Body of pancreas (tissue), 4 donors: ENCODE measurements around the gene COX5A. TPM values are rescaled to one million over a fixed set of nuclear protein-coding genes. Genes with fewer than 3 reads are reported as not detected.
"Not testable (repeated sequence)": the region's sequence is repeated elsewhere in the genome, so short reads cannot be mapped to it uniquely, and the experiment has no call there.

Source experiments
- ATAC-seq: fragments of 150-250 bp; one replicate; pipeline ENCODE4 v1.9.1; 2016
- DNase-seq, 4 donors: peaks; one replicate each; pipeline ENCODE4 v3.0.0-alpha.2; 2019
- H3K27ac ChIP-seq, 4 donors: fragments of 200-600 bp; sonication (generic); 1 replicate in 3 of 4; 2 replicates in 1 of 4; pipeline versions ENCODE4 v1.5.1 to v1.6.1; 2016 to 2019; ENCODE audit warnings: mild to moderate bottlenecking in 1 of 4, mixed read lengths in 1 of 4, moderate library complexity in 1 of 4
- H3K27me3 ChIP-seq, 2 donors: fragments of 200-600 bp; sonication (generic); one replicate each; pipeline ENCODE4 v1.6.0; 2016; ENCODE audit warnings: mild to moderate bottlenecking in 1 of 2
- H3K36me3 ChIP-seq, 2 donors: fragments of 200-600 bp; sonication (generic); replicated peaks in 1 of 2; 2 replicates each; pipeline ENCODE4 v1.5.1; 2016; ENCODE audit warnings: low read depth in 2 of 2; ENCODE audit not compliant: insufficient read depth in 1 of 2
- H3K4me1 ChIP-seq: fragments of 200-600 bp; sonication (generic); one replicate; pipeline ENCODE4 v1.6.0; 2016
- H3K4me3 ChIP-seq, 2 donors: fragments of 200-600 bp; sonication (generic); 1 replicate in 1 of 2; 2 replicates in 1 of 2; pipeline ENCODE4 v1.5.1; 2016 to 2019
- H3K9me3 ChIP-seq, 3 donors: fragments of 200-600 bp; sonication (generic); 1 replicate in 2 of 3; 2 replicates in 1 of 3; pipeline ENCODE4 v1.5.1; 2016
- CTCF ChIP-seq, 7 experiments: fragments of 450-650 bp in 4 of 7; fragments of 200-600 bp in 3 of 7; sonication (generic) in 3 of 7; IDR thresholded peaks; one replicate each; pipeline ENCODE4 v1.5.1; 2016 to 2019; ENCODE audit warnings: antibody characterized with exemption in 7 of 7
- POLR2A ChIP-seq, 3 donors: fragments of 450-650 bp; IDR thresholded peaks; one replicate each; pipeline ENCODE4 v1.6.1; 2016; ENCODE audit warnings: antibody characterized with exemption in 3 of 3, mild to moderate bottlenecking in 2 of 3
- WGBS, 2 donors: methylation state at CpG; one replicate each; pipeline ENCODE4 v1.1.5; 2017; 5-methylcytosine and 5-hydroxymethylcytosine counted together
- intact Hi-C: fragments of 100-400 bp; cut with DNase I; formaldehyde crosslinking; loops from one replicate; pipeline ENCODE4 v1.15.1; 2023
- total RNA-seq, 2 donors: library from RNA; depleted of rRNA; stranded (reverse); fragments of >200 nt; gene quantifications; one replicate each; pipeline ENCODE4 v1.1.0, GENCODE V29; 2016

The COX5A gene
- total RNA-seq, 2 donors from 2014 or later = 50.1 to 61.5 TPM

DNA sequence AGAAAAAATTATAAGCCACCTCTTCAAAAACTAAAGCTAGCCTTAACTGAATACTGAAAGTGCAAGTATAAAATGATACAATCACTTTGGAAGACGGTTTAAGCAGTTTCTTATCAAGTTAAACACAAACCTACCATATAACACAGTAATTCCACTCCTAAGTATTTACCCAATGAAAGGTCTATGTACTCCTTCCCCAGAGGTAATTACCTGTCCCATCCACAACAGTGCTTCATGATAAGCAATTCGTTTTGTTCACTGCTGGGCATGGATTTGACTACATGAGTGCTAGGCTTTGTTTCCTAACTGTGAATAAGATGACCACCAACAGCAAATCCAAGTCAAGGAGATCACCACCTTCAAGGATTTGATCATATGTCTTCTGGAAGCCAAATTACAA is 4.3 kb downstream of the COX5A start:
- H3K36me3 ChIP-seq = peaks cover 0 to 6% of the 10 kb centered on the region in 2 donors
- no peak overlapping the region for H3K4me3 ChIP-seq
- H3K27ac ChIP-seq = no peak overlapping the region
- no peak for DNase-seq
- no peaks in the 10 kb centered on the region for H3K9me3 ChIP-seq
- ATAC-seq = no peak
- WGBS, 2 donors = 13 to 22% methylated on average over 2 of the region's 2 CpGs
- H3K4me1 ChIP-seq = peaks cover 33% of the 10 kb centered on the region
- no peaks in the 10 kb centered on the region for H3K27me3 ChIP-seq
- intact Hi-C loops = no loop called here
- TF ChIP-seq POLR2A (IDR thresholded peaks at IDR 0.05) = no peak
- TF ChIP-seq CTCF (IDR thresholded peaks at IDR 0.05) = no peak

GRCh38 chr15:74928771-74929198 is 9.1 kb downstream of the COX5A start:
- no peak for DNase-seq
- no peak overlapping the region for H3K4me3 ChIP-seq
- peaks cover 4% of the 10 kb centered on the region for H3K4me1 ChIP-seq
- no peaks in the 10 kb centered on the region for H3K27me3 ChIP-seq
- intact Hi-C loops = no loop called here
- TF ChIP-seq POLR2A (IDR thresholded peaks at IDR 0.05) (no peak), CTCF (IDR thresholded peaks at IDR 0.05) (no peak)
- H3K9me3 ChIP-seq = no peaks in the 10 kb centered on the region
- no peak for ATAC-seq
- H3K27ac ChIP-seq = no peak overlapping the region
- WGBS, 2 donors = 89 to 91% methylated on average over 5 of the region's 5 CpGs
- peaks cover 0 to 15% of the 10 kb centered on the region in 2 donors for H3K36me3 ChIP-seq

DNA sequence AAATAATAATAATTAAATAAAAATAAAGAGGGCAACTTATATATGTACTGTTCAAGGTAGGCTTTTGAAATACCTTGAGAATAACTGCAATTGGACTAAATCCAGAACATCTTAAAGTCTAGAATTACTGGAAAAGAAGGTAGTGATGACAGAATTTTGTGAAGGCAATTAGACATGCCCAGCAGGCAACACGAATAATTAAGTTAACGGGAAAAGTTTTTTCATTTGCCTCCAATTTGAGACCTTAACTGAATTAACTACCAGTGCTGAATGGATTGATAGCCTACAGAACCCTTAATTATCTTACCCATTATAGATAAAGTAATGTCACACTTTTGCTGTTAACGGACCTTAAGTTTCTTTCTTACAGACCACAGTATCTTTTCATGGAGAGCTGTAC is 13.3 kb downstream of the COX5A start:
- ATAC-seq = no peak
- H3K4me3 ChIP-seq = no peak overlapping the region
- TF ChIP-seq POLR2A (IDR thresholded peaks at IDR 0.05) (no peak), CTCF (IDR thresholded peaks at IDR 0.05) (no peak)
- H3K36me3 ChIP-seq = peaks cover 0 to 34% of the 10 kb centered on the region in 2 donors
- H3K9me3 ChIP-seq = no peaks in the 10 kb centered on the region
- peaks cover 2% of the 10 kb centered on the region for H3K4me1 ChIP-seq
- no peak for DNase-seq
- no peaks in the 10 kb centered on the region for H3K27me3 ChIP-seq
- H3K27ac ChIP-seq = no peak overlapping the region
- 89 to 92% methylated on average over 3 of the region's 3 CpGs for WGBS, 2 donors
- intact Hi-C loops = no loop called here

GRCh38 chr15:74920456-74920855 is 17.4 kb downstream of the COX5A start:
- intact Hi-C loops = no loop called here
- DNase-seq (no peak), ATAC-seq (no peak)
- 72 to 94% methylated on average over 8 of the region's 8 CpGs for WGBS, 2 donors
- H3K9me3 ChIP-seq = no peaks in the 10 kb centered on the region
- peaks cover 0 to 37% of the 10 kb centered on the region in 2 donors for H3K36me3 ChIP-seq
- H3K27me3 ChIP-seq = no peaks in the 10 kb centered on the region
- TF ChIP-seq POLR2A (IDR thresholded peaks at IDR 0.05) (no peak), CTCF (IDR thresholded peaks at IDR 0.05) (no peak)
- no peaks in the 10 kb centered on the region for H3K4me1 ChIP-seq
- H3K27ac ChIP-seq = no peak overlapping the region
- H3K4me3 ChIP-seq = no peak overlapping the region

DNA sequence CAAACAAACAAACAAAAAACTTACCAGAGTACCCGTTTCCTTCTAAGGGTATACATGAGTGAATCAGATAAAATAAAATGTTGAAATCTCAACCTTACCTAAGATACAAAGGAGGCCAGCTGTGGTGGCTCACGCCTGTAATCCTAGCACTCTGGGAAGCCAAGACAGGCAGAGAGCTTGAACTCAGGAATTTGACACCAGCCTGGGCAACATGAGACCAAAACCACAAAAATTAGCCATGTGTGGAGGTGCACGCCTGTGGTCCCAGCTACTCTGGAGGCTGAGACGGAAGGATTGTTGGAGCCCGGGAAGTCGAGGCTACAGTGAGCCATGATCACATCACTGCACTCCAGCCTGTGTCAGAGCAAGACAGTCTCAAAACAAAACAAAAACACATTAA is 20.2 kb downstream of the COX5A start:
- intact Hi-C loops = no loop called here
- Histone ChIP-seq H3K4me1 (no peaks in the 10 kb centered on the region), H3K4me3 (no peak overlapping the region), H3K27me3 (no peaks in the 10 kb centered on the region), H3K27ac (no peak overlapping the region), H3K9me3 (no peaks in the 10 kb centered on the region), H3K36me3 (peaks cover 0 to 31% of the 10 kb centered on the region in 2 donors)
- ATAC-seq = no peak
- WGBS, 2 donors = 90 to 91% methylated on average over 6 of the region's 6 CpGs
- no peak for DNase-seq
- no peak for TF ChIP-seq CTCF (IDR thresholded peaks at IDR 0.05)
- TF ChIP-seq POLR2A (IDR thresholded peaks at IDR 0.05) = no peak

DNA sequence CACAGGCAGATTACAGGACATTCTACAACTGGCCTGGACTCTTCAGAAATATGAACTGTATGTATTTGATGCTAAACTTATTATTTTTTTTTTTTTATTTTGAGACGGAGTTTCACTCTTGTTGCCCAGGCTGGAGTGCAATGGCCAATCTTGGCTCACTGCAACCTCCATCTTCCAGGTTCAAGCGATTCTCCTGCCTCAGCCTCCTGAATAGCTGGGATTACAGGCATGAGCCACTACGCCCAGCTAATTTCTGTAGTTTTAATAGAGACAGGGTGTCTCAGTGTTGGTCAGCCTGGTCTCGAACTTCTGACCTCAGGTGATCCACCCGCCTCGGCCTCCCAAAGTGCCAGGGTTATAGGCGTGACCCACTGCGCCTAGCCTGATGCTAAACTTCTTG is 24.1 kb downstream of the COX5A start:
- H3K9me3 ChIP-seq, DNase-seq, H3K27me3 ChIP-seq, H3K27ac ChIP-seq, H3K4me3 ChIP-seq, H3K4me1 ChIP-seq, ATAC-seq, intact Hi-C loops: not testable (repeated sequence)
- 96 to 98% methylated on average over 8 of the region's 8 CpGs for WGBS, 2 donors
- peaks cover 0 to 14% of the 10 kb centered on the region in 2 donors for H3K36me3 ChIP-seq
